Heart left ventricle (tissue), 16 donors: Measurements from ENCODE around the gene TTC19. TPM values are rescaled to one million over a fixed set of nuclear protein-coding genes. Genes with fewer than 3 reads are reported as not detected.

Experiments used
- ATAC-seq, 4 donors: fragments of 200-7000 bp; cut with Tn5 transposase; one replicate each; pipeline ENCODE4 v1.9.1; 2020 to 2022; ENCODE audit warnings: moderate library complexity in 4 of 4, mild to moderate bottlenecking in 3 of 4, moderate number of reproducible peaks in 1 of 4
- DNase-seq, 5 donors: peaks; one replicate each; pipeline ENCODE4 v3.0.0-alpha.2; 2020
- H3K27ac ChIP-seq, 12 donors: fragments of 200-600 bp; sonication (generic) in 4 of 12; one replicate each; pipeline versions ENCODE4 v1.5.0 to v1.8.0; 2016 to 2022; ENCODE audit warnings: mild to moderate bottlenecking in 2 of 12
- H3K27me3 ChIP-seq, 9 donors: fragments of 200-600 bp; sonication (generic) in 2 of 9; one replicate each; pipeline versions ENCODE4 v1.5.1 to v1.8.0; 2016 to 2022; ENCODE audit warnings: mild to moderate bottlenecking in 3 of 9
- H3K36me3 ChIP-seq, 9 donors: fragments of 200-600 bp; sonication (generic) in 2 of 9; one replicate each; pipeline versions ENCODE4 v1.5.0 to v1.8.0; 2018 to 2022; ENCODE audit warnings: mild to moderate bottlenecking in 2 of 9
- H3K4me1 ChIP-seq, 12 donors: fragments of 200-600 bp; sonication (generic) in 4 of 12; one replicate each; pipeline versions ENCODE4 v1.5.0 to v1.8.0; 2016 to 2022; ENCODE audit warnings: mild to moderate bottlenecking in 3 of 12
- H3K4me3 ChIP-seq, 12 donors: fragments of 200-600 bp; sonication (generic) in 4 of 12; one replicate each; pipeline versions ENCODE4 v1.5.0 to v1.8.0; 2017 to 2022; ENCODE audit warnings: mild to moderate bottlenecking in 9 of 12, moderate library complexity in 4 of 12
- H3K9me3 ChIP-seq, 12 donors: fragments of 200-600 bp; sonication (generic) in 4 of 12; one replicate each; pipeline versions ENCODE4 v1.5.0 to v1.8.0; 2016 to 2022; ENCODE audit warnings: mild to moderate bottlenecking in 1 of 12
- POLR2A ChIP-seq, 2 donors: fragments of 450-650 bp; IDR thresholded peaks; one replicate each; pipeline ENCODE4 v1.6.1; 2017; ENCODE audit warnings: antibody characterized with exemption in 2 of 2, mild to moderate bottlenecking in 2 of 2, moderate library complexity in 2 of 2
- WGBS, 4 donors: extraction: QIAGEN DNeasy Blood & Tissue Kit in 2 of 4; methylation state at CpG; one replicate each; pipeline versions ENCODE4 v1.1.5 to v1.1.7; 2013 to 2018; 5-methylcytosine and 5-hydroxymethylcytosine counted together
- intact Hi-C, 10 donors: fragments of 100-400 bp; cut with DNase I; formaldehyde crosslinking; loops; one replicate each; pipeline versions ENCODE4 v1.11.1 to v1.14.2; 2022
- polyA plus RNA-seq, 2 donors: library from polyadenylated mRNA; stranded (reverse); fragments of 200-250 nt; gene quantifications; one replicate each; pipeline ENCODE4 v1.2.3, GENCODE V29; 2013
- total RNA-seq, 9 donors: library from RNA; depleted of rRNA in 2 of 9; stranded (reverse); fragments of >200 nt in 2 of 9; fragmentation: NEBNext Ultra II Directional in 3 of 9; extraction: Animal tissue kit (Norgen Biotek cat#: 25700) in 3 of 9; gene quantifications; one replicate each; pipeline versions ENCODE4 v1.1.0 to v1.2.4, GENCODE V29; 2016 to 2023
- TF ChIP-seq, protein P1 (sequence below), 12 donors: fragments of 200-600 bp; sonication (generic) in 4 of 12; IDR thresholded peaks; one replicate each; pipeline versions ENCODE4 v1.5.0 to v1.8.0; 2018 to 2022; ENCODE audit warnings: antibody characterized with exemption in 12 of 12, mild to moderate bottlenecking in 5 of 12
- donor health status: ischemic (EF 13 %, LVEDD 7.1; RV severe dilation, severe dysfunction).
- donor health status: healthy with polysubstance abuse.
- donor health status: DM: no; HTN: yes; CAD: no.
- donor health status: DM: no; HTN: no; CAD: no.
- donor health status: ischemic (EF 25% LVEDD 6.9; RV normal size, moderate dysfunction).
- donor health status: ischemic (EF 25% LVEDD 5.7; RV mildly dilated, moderate dysfunction).
- donor health status: healthy.
- donor health status: DM: yes; HTN: yes; CAD: no.
- donor health status: ischemic (EF 35%, LVEDD 5.7; RV mildly dilated, moderate dysfunction).
- donor health status: nonischemic (EF 11% LVEDD 7.7; RV severe dilation, severe dysfunction).
- donor health status: DM: yes; HTN: yes; CAD: no.
- donor health status: PGD.
- donor health status: ischemic (EF 29% LVEDD 5.4; RV normal size, mild dysfunction).
- donor health status: nonischemic (EF 23%, LVEDD 6.1; RV moderate dilation, normal function).

TTC19 gene
- total and polyA plus RNA-seq, 11 donors, result 10.3 to 47.0 (median 28.6) TPM

DNA sequence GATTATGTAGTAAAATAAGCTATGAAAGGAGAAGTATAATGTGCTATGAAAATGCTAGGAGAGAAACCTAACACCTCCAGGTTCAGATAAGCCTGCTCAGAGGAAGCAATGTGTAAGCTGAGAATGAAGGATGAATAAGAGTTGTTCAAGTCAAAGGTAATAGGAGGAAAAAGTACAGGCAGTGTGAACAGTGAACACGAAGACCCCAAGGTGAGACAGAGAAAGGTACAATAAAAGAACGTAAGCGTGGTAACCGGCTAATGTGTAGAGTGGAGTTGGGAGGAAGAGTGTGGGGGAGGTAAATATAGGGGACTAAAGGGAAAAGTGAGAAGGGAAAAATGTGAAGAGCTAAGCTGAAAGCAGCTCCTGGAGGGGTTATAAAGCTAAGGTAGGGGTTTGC, 74.2 kb downstream of the TTC19 start:
- H3K4me3 ChIP-seq, result no peak overlapping the region
- DNase-seq (no peak), ATAC-seq (no peak)
- no peak for TF ChIP-seq POLR2A (IDR thresholded peaks at IDR 0.05)
- TF ChIP-seq, protein P1, sequence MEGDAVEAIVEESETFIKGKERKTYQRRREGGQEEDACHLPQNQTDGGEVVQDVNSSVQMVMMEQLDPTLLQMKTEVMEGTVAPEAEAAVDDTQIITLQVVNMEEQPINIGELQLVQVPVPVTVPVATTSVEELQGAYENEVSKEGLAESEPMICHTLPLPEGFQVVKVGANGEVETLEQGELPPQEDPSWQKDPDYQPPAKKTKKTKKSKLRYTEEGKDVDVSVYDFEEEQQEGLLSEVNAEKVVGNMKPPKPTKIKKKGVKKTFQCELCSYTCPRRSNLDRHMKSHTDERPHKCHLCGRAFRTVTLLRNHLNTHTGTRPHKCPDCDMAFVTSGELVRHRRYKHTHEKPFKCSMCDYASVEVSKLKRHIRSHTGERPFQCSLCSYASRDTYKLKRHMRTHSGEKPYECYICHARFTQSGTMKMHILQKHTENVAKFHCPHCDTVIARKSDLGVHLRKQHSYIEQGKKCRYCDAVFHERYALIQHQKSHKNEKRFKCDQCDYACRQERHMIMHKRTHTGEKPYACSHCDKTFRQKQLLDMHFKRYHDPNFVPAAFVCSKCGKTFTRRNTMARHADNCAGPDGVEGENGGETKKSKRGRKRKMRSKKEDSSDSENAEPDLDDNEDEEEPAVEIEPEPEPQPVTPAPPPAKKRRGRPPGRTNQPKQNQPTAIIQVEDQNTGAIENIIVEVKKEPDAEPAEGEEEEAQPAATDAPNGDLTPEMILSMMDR (IDR thresholded peaks at IDR 0.05), result no peak
- H3K27ac ChIP-seq, result no peak overlapping the region
- no peaks in the 10 kb centered on the region for H3K27me3 ChIP-seq
- no peaks in the 10 kb centered on the region for H3K9me3 ChIP-seq
- H3K36me3 ChIP-seq, result peaks cover 0 to 97% (median 94%) of the 10 kb centered on the region in 9 donors
- H3K4me1 ChIP-seq, result no peaks in the 10 kb centered on the region
- WGBS, 4 donors, result 91 to 94% (median 93%) methylated on average over 4 of the region's 4 CpGs
- intact Hi-C loops, result no loop called here

DNA sequence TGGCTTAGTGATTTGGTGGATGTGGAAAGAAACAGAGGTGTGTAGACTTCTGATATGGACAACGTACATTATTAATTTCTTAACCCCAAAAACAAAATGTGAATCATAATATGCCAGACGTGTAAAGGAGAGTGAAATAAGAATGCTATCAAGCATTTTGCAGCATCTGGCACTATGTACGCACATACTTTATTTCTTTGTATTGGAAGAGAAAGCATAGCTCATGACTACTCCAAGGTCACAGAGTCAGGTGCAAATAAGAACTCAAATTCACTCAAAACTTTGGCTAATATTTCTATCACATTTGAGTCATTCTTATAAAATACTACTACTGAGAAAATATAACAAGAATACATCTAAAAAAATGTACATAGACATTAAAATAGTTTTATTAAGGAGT, 74.8 kb downstream of the TTC19 start:
- intact Hi-C loops, result no loop called here
- H3K27ac ChIP-seq, result no peak overlapping the region
- 94 to 97% (median 95%) methylated on average over 3 of the region's 3 CpGs for WGBS, 4 donors
- H3K36me3 ChIP-seq, result peaks cover 0 to 97% (median 94%) of the 10 kb centered on the region in 9 donors
- H3K4me1 ChIP-seq, result no peaks in the 10 kb centered on the region
- no peaks in the 10 kb centered on the region for H3K9me3 ChIP-seq
- ATAC-seq, result no peak
- no peak for DNase-seq
- no peaks in the 10 kb centered on the region for H3K27me3 ChIP-seq
- TF ChIP-seq, protein P1 (IDR thresholded peaks at IDR 0.05), result no peak
- no peak for TF ChIP-seq POLR2A (IDR thresholded peaks at IDR 0.05)
- no peak overlapping the region for H3K4me3 ChIP-seq

DNA sequence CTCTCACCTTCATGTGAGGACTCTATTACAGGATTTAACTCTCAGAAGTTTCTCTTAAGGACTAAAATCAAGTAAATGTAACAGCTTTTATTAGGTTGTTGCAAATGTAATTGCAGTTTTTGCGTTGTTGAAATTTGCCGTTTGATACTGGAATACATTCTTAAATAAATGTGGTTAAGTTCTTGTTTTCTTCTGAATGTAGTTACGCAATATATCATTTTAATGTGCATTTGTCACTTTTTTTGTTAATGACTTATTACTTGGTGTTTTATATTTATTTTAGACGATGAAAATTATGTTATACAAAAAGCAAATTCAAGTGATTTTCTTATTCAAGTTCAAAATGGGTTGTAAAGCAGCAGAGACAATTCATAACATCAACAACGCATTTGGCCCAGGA, 76.3 kb downstream of the TTC19 start:
- DNase-seq, result no peak

More for the DNA sequence above, 76.3 kb downstream of the TTC19 start:
- Histone ChIP-seq H3K27ac (no peak overlapping the region), H3K9me3 (no peaks in the 10 kb centered on the region), H3K36me3 (peaks cover 0 to 96% (median 92%) of the 10 kb centered on the region in 9 donors), H3K4me3 (no peak overlapping the region), H3K4me1 (no peaks in the 10 kb centered on the region), H3K27me3 (no peaks in the 10 kb centered on the region)
- ATAC-seq, result no peak
- intact Hi-C loops, result no loop called here
- TF ChIP-seq, protein P1 (IDR thresholded peaks at IDR 0.05), result no peak
- no peak for TF ChIP-seq POLR2A (IDR thresholded peaks at IDR 0.05)
- WGBS, 4 donors, result 94 to 97% (median 96%) methylated on average over 5 of the region's 5 CpGs

Other genes with a start within 250 kb of the TTC19 start
- gene ADORA2B, start 54.7 kb upstream of the TTC19 start, total RNA-seq, result 1 to 10 TPM in 4 of 9 donors, under 1 TPM in 5; 0.65 to 3.1 (median 0.95) TPM
- under 1 TPM; 0.61 to 0.68 TPM for gene ADORA2B, start 54.7 kb upstream of the TTC19 start, polyA plus RNA-seq
- gene ZSWIM7, start 120 bp upstream of the TTC19 start, total RNA-seq, result 10 to 100 TPM; 15.3 to 41.8 (median 31.4) TPM
- gene ZSWIM7, start 120 bp upstream of the TTC19 start, polyA plus RNA-seq, result 10 to 100 TPM; 35.7 to 47.3 TPM
- 10 to 100 TPM; 58.8 to 92.2 (median 75.3) TPM for gene NCOR1, start 215.7 kb downstream of the TTC19 start, total RNA-seq
- 10 to 100 TPM; 35.2 to 43.9 TPM for gene NCOR1, start 215.7 kb downstream of the TTC19 start, polyA plus RNA-seq
- gene PIGL, start 217.4 kb downstream of the TTC19 start, total RNA-seq, result 10 to 100 TPM in 5 of 9 donors, 1 to 10 TPM in 4; 4.5 to 20.2 (median 10.2) TPM
- 10 to 100 TPM in 1 of 2 donors, 1 to 10 TPM in 1; 7.6 to 13.3 TPM for gene PIGL, start 217.4 kb downstream of the TTC19 start, polyA plus RNA-seq